PC-3 (cell line): ENCODE results near the gene HMGB4. TPM values are rescaled to one million over a fixed set of nuclear protein-coding genes. Genes with fewer than 3 reads are reported as not detected.

Experiments
- ATAC-seq: fragments of 200-7000 bp; cut with Tn5 transposase; 2 replicates; pipeline ENCODE4 v1.9.1; 2020; ENCODE audit warnings: mild to moderate bottlenecking, moderate library complexity
- BruUV-seq: library from RNA; stranded (reverse); fragments of 400-500 nt; replicated peaks from 2 replicates; lab custom pipeline; 2021; lab: Mats Ljungman, UMichigan
- CTCF ChIA-PET: fragments of 300-600 bp; sonication (Branson Sonifier 250); formaldehyde crosslinking; loops from one replicate; lab custom pipeline; 2022; ENCODE audit warnings: antibody characterized with exemption; lab: Charles Lee
- POLR2A ChIA-PET: fragments of 300-600 bp; sonication (Branson Sonifier 250); formaldehyde crosslinking; loops from one replicate; lab custom pipeline; 2022; ENCODE audit warnings: antibody characterized with exemption; ENCODE audit not compliant: unreplicated experiment; lab: Charles Lee
- DNase-seq: peaks from one replicate; pipeline ENCODE4 v3.0.0-alpha.2; 2015
- H2AFZ ChIP-seq: fragments of 300-600 bp; sonication (generic); 2 replicates; pipeline ENCODE4 v1.6.0; 2016; ENCODE audit warnings: antibody characterized with exemption, low read length
- H3F3A ChIP-seq: fragments of 300-600 bp; sonication (generic); one replicate; pipeline ENCODE4 v1.6.0; 2017; ENCODE audit warnings: antibody characterized with exemption, low read length, control low read depth, mild to moderate bottlenecking; ENCODE audit not compliant: unreplicated experiment
- H3K27ac ChIP-seq: fragments of 300-600 bp; sonication (generic); 2 replicates; pipeline ENCODE4 v1.5.1; 2016; ENCODE audit warnings: mild to moderate bottlenecking, low read length
- H3K27me3 ChIP-seq: fragments of 300-600 bp; sonication (generic); 2 replicates; pipeline ENCODE4 v1.6.1; 2016; ENCODE audit warnings: low read length, mixed read lengths
- H3K36me3 ChIP-seq: fragments of 300-600 bp; sonication (generic); 2 replicates; pipeline ENCODE4 v1.6.1; 2016; ENCODE audit warnings: low read depth, mixed run types, low read length, mixed read lengths
- H3K4me1 ChIP-seq: fragments of 300-600 bp; sonication (generic); 2 replicates; pipeline ENCODE4 v1.5.1; 2016; ENCODE audit warnings: low read length; ENCODE audit not compliant: insufficient read depth
- H3K4me2 ChIP-seq: fragments of 300-600 bp; sonication (generic); 2 replicates; pipeline ENCODE4 v1.6.0; 2016; ENCODE audit warnings: low read length
- H3K4me3 ChIP-seq: fragments of 300-600 bp; sonication (generic); 2 replicates; pipeline ENCODE4 v1.5.1; 2016; ENCODE audit warnings: mild to moderate bottlenecking, low read length, mixed read lengths
- H3K79me2 ChIP-seq: fragments of 300-600 bp; sonication (generic); 2 replicates; pipeline ENCODE4 v1.6.1; 2017; ENCODE audit warnings: low read length, mixed read lengths
- H3K9ac ChIP-seq: fragments of 300-600 bp; sonication (generic); 2 replicates; pipeline ENCODE4 v1.6.0; 2016; ENCODE audit warnings: mild to moderate bottlenecking, low read length
- H3K9me2 ChIP-seq: fragments of 300-600 bp; sonication (generic); replicated peaks from 2 replicates; pipeline ENCODE4 v1.6.1; 2016; ENCODE audit warnings: mixed run types, low read length, mixed read lengths
- H3K9me3 ChIP-seq: fragments of 300-600 bp; sonication (generic); 2 replicates; pipeline ENCODE4 v1.6.1; 2016; ENCODE audit warnings: low read length, mixed read lengths
- H4K20me1 ChIP-seq: fragments of 300-600 bp; sonication (generic); 2 replicates; pipeline ENCODE4 v1.6.1; 2016; ENCODE audit warnings: low read length, mixed read lengths
- CTCF ChIP-seq: fragments of 300-600 bp; sonication (generic); conservative IDR thresholded peaks from 2 replicates; pipeline ENCODE4 v1.5.1; 2017; ENCODE audit warnings: antibody characterized with exemption, low read depth, mild to moderate bottlenecking, low read length
- EZH2 ChIP-seq: fragments of 300-600 bp; sonication (generic); IDR thresholded peaks from one replicate; pipeline ENCODE4 v1.6.1; 2017; ENCODE audit warnings: antibody characterized with exemption, mild to moderate bottlenecking, low read length; ENCODE audit not compliant: unreplicated experiment
- EZH2phosphoT487 ChIP-seq: fragments of 300-600 bp; sonication (generic); IDR thresholded peaks from 2 replicates; pipeline ENCODE4 v1.6.1; 2018; ENCODE audit warnings: mild to moderate bottlenecking, antibody characterized with exemption, low read length, borderline replicate concordance
- intact Hi-C: fragments of 100-400 bp; cut with micrococcal nuclease; formaldehyde crosslinking; loops from 2 replicates; pipeline ENCODE4 v1.9.0; 2023
- total RNA-seq: library from RNA; depleted of rRNA; stranded (reverse); fragments of >200 nt; gene quantifications from 2 replicates; pipeline ENCODE4 v1.2.3, GENCODE V29; 2014

The HMGB4 gene
- total RNA-seq, 1 experiment from 2014 or later = not detected

DNA sequence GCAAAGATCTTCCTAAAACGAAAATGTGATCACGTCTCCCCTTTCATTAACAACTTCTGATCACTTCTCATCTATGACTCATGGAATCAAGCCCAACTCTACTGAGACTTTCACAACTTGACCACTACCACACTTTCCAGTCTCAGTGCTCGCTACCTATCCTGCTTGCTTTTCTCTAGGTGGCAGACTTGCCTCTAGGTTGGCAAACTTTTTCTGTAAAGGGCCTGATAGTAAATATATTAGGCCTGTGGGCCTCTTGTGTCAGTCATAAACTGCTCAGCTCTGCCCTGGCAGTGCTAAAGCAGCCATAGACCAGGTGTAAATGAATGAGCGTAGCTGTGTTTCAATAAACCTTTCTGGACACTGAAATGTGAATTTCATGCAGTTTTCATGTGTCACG is 21.5 kb upstream of the HMGB4 start:
- Histone ChIP-seq H3K27ac (no peak overlapping the region), H3K9ac (no peak overlapping the region), H3K79me2 (no peaks in the 10 kb centered on the region), H3K4me3 (no peak overlapping the region), H4K20me1 (no peaks in the 10 kb centered on the region), H3K9me3 (no peaks in the 10 kb centered on the region), H3K4me1 (no peaks in the 10 kb centered on the region), H3K9me2 (no peaks in the 10 kb centered on the region), H3K27me3 (no peaks in the 10 kb centered on the region), H3F3A (no peaks in the 10 kb centered on the region), H2AFZ (no peak overlapping the region), H3K4me2 (no peak overlapping the region), H3K36me3 (no peaks in the 10 kb centered on the region)
- DNase-seq (no peak), ATAC-seq (no peak)
- ChIA-PET POLR2A (no interaction called here), CTCF (no interaction called here)
- no TSS peak for BruUV-seq
- intact Hi-C loops = no loop called here
- no peak for TF ChIP-seq CTCF
- TF ChIP-seq EZH2 = no peak
- TF ChIP-seq EZH2phosphoT487 = no peak

DNA sequence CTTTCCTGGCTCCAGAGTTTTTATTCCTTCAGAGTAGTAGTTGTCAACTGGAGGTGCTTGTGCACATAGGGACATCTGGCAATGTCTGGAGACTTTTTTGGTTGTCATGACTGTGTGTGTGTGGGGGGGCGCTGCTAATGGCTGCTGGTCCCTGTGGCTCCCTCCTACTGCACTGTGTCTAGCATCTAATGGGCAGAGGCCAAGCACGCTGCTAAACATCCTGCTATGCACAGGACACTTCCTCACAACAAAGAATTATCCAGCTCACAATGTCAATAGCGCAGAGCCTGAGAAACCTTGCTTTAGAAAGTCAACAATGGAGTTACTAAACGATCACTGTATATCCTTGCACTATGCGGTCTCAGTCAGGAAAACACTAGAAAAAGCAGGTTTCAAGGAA is 19.7 kb upstream of the HMGB4 start:
- no peaks in the 10 kb centered on the region for H3K9me3 ChIP-seq
- no peaks in the 10 kb centered on the region for H3K4me1 ChIP-seq
- H3F3A ChIP-seq = no peaks in the 10 kb centered on the region
- H4K20me1 ChIP-seq = no peaks in the 10 kb centered on the region
- no peak overlapping the region for H3K27ac ChIP-seq
- H3K4me2 ChIP-seq = no peak overlapping the region
- intact Hi-C loops = no loop called here
- H3K36me3 ChIP-seq = no peaks in the 10 kb centered on the region
- CTCF ChIA-PET = no interaction called here
- ATAC-seq (no peak), DNase-seq (no peak)
- no peak overlapping the region for H3K4me3 ChIP-seq
- no peaks in the 10 kb centered on the region for H3K27me3 ChIP-seq
- POLR2A ChIA-PET = no interaction called here
- no peaks in the 10 kb centered on the region for H3K79me2 ChIP-seq
- no peaks in the 10 kb centered on the region for H3K9me2 ChIP-seq
- no peak overlapping the region for H2AFZ ChIP-seq
- TF ChIP-seq EZH2 (no peak), EZH2phosphoT487 (no peak), CTCF (no peak)
- no TSS peak for BruUV-seq
- no peak overlapping the region for H3K9ac ChIP-seq

DNA sequence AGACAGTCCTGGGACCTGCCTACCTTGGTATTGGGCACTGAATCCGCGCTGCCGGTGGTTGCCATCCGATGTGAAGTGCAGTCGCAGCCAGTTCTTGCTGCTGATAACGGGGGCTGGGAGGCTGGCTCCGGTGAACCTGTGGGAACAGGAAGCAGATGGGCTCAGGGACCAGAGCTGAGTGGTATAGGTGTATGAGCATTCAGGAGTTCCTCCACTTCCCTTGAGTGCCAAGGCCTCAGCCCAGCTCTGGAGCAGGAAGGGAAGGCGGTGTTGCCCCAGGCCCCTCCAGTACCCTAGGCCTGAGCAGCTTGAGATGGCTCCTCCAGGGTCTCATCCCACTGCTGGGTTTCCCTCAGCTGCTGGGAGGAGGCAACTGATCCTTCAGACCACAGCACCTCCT is 17.0 kb upstream of the HMGB4 start:
- Histone ChIP-seq H3K9me2 (no peaks in the 10 kb centered on the region), H2AFZ (no peak overlapping the region), H3K9me3 (no peaks in the 10 kb centered on the region), H3K4me2 (no peak overlapping the region), H3K9ac (no peak overlapping the region), H3K27ac (no peak overlapping the region), H3K4me3 (no peak overlapping the region), H3K36me3 (no peaks in the 10 kb centered on the region), H3K79me2 (no peaks in the 10 kb centered on the region), H3K4me1 (no peaks in the 10 kb centered on the region), H4K20me1 (no peaks in the 10 kb centered on the region), H3K27me3 (no peaks in the 10 kb centered on the region), H3F3A (no peaks in the 10 kb centered on the region)
- BruUV-seq = no TSS peak
- DNase-seq = no peak
- TF ChIP-seq EZH2 (no peak), EZH2phosphoT487 (no peak), CTCF (no peak)
- CTCF ChIA-PET = no interaction called here
- no peak for ATAC-seq
- intact Hi-C loops = no loop called here
- POLR2A ChIA-PET = no interaction called here
